HepG2 (cell line): Measurements from ENCODE around the gene CCNB1. TPM values are rescaled to one million over a fixed set of nuclear protein-coding genes. Genes with fewer than 3 reads are reported as not detected.

Source experiments
- CC2D1A ChIP-seq: sonication (generic); formaldehyde crosslinking; IDR thresholded peaks from 2 replicates; pipeline ENCODE4 v1.8.1; 2023; ENCODE audit warnings: mild to moderate bottlenecking, missing genetic modification reagents
- EHMT2 ChIP-seq: fragments of 200-600 bp; sonication (generic); IDR thresholded peaks from 2 replicates; pipeline ENCODE4 v1.7.0; 2017; ENCODE audit warnings: antibody characterized with exemption, low read depth, low read length, borderline replicate concordance
- SMAD9 ChIP-seq: sonication (generic); formaldehyde crosslinking; IDR thresholded peaks from 2 replicates; pipeline ENCODE4 v1.5.1; 2020; ENCODE audit warnings: mild to moderate bottlenecking, missing genetic modification reagents
- ZBTB7A ChIP-seq: sonication (generic); formaldehyde crosslinking; IDR thresholded peaks from 2 replicates; pipeline ENCODE4 v1.8.0; 2022; ENCODE audit warnings: mild to moderate bottlenecking, missing genetic modification reagents
- ZKSCAN8 ChIP-seq: IDR thresholded peaks from 2 replicates; pipeline ENCODE4 v1.6.1; 2016; ENCODE audit warnings: borderline replicate concordance, missing genetic modification reagents, missing compliant biosample characterization
- ZNF274 ChIP-seq: sonication (generic); formaldehyde crosslinking; IDR thresholded peaks from 2 replicates; pipeline ENCODE4 v1.5.1; 2020; ENCODE audit warnings: mild to moderate bottlenecking, missing genetic modification reagents
- ZNF460 ChIP-seq: sonication (generic); formaldehyde crosslinking; IDR thresholded peaks from 2 replicates; pipeline ENCODE4 v1.5.1; 2020; ENCODE audit warnings: missing genetic modification reagents, mild to moderate bottlenecking, borderline replicate concordance
- ZNF496 ChIP-seq: sonication (generic); formaldehyde crosslinking; IDR thresholded peaks from 2 replicates; pipeline ENCODE4 v1.8.1; 2023; ENCODE audit warnings: mild to moderate bottlenecking, moderate library complexity, missing genetic modification reagents; ENCODE audit not compliant: insufficient replicate concordance
- ZNF724P ChIP-seq: sonication (generic); formaldehyde crosslinking; IDR thresholded peaks from 2 replicates; pipeline ENCODE4 v1.8.0; 2022; ENCODE audit warnings: missing genetic modification reagents, borderline replicate concordance
- polyA plus RNA-seq, 8 experiments: library from polyadenylated mRNA; depleted of rRNA in 3 of 8; stranded (reverse) in 7 of 8; unstranded in 1 of 8; fragments of >200 nt; fragmentation: Illumina TruSeq in 4 of 8; extraction: Trizol in 4 of 8; gene quantifications; 2 replicates each; pipeline versions ENCODE4 v1.2.1 to v1.2.3, GENCODE V29; 2011 to 2016; ENCODE audit warnings: low read depth in 4 of 8, missing spikeins in 1 of 8, mixed read lengths in 1 of 8; ENCODE audit not compliant: insufficient read depth in 1 of 8
- total RNA-seq, 5 experiments: library from RNA; depleted of rRNA; stranded (reverse); fragments of >200 nt; fragmentation: Illumina TruSeq; extraction: Trizol; gene quantifications; 2 replicates each; pipeline ENCODE4 v1.2.3, GENCODE V29; 2016; ENCODE audit warnings: low read depth in 1 of 5
- TF ChIP-seq, protein P1 (sequence below): sonication (generic); formaldehyde crosslinking; conservative IDR thresholded peaks from 2 replicates; pipeline ENCODE4 v1.8.0; 2022; ENCODE audit warnings: missing genetic modification reagents
- TF ChIP-seq, protein P2 (sequence below): sonication (generic); formaldehyde crosslinking; conservative IDR thresholded peaks from 2 replicates; pipeline ENCODE4 v1.4.0; 2020; ENCODE audit warnings: missing genetic modification reagents
- TF ChIP-seq, protein P3 (sequence below): IDR thresholded peaks from 2 replicates; pipeline ENCODE4 v1.6.1; 2016; ENCODE audit warnings: missing biosample characterization, missing genetic modification reagents, low read depth
- TF ChIP-seq, protein P4 (sequence below): sonication (generic); formaldehyde crosslinking; IDR thresholded peaks from 2 replicates; pipeline ENCODE4 v1.4.0; 2020; ENCODE audit warnings: low read depth, mild to moderate bottlenecking, missing genetic modification reagents

CCNB1 gene
- total and polyA plus RNA-seq, 2 of the 13 experiments (the other 11 are each of a cell fraction or from before 2014, with no cell fraction given), result 82.3 to 316 TPM

DNA sequence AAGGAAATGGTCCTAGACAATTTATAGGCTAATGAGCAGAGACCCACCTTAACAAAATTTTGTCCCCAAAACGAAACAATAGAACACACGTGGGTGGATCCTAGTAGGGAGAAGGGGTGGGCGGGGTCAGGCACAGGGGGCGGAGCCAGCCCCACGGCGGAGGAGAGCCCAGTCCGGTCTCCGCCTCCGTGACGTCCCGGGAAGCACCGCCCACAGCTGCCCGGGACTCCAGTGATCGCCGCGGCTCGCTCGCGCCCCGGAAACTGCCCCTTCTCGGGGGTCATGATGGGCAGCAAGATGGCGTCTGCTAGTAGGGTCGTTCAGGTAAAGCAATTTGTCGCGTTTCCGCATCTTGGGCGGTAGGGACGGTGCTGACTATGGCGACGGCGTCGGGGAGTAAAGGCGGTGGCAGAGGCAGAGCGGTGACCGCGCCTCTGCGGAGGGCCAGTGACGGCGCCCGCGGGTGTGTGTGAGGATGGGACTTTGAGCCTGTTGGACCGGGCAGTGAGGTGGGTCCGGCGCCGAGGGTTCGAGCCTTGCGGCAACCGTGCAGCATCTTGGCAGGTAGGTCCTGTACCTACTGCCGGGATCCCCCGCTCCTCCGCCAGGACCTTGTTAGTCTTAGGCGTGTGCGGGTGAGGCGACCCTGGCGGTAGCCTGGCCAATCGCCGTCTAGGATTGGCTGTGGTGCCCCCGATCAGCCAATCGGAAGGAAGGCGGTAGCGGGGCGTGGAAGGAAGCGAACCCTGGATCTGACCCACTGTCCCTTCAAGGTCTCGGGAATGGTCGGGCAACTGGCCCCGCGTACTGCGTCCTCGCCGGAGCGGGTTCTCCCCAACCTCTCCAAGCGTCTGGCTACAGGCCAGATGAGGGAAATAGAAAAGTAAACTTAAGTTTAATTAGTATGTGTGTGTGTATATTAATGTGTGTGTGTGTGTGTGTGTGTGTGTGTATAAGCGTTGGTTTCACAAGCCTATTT is 50.9 kb downstream of the CCNB1 start (continued):
- TF ChIP-seq, protein P1, sequence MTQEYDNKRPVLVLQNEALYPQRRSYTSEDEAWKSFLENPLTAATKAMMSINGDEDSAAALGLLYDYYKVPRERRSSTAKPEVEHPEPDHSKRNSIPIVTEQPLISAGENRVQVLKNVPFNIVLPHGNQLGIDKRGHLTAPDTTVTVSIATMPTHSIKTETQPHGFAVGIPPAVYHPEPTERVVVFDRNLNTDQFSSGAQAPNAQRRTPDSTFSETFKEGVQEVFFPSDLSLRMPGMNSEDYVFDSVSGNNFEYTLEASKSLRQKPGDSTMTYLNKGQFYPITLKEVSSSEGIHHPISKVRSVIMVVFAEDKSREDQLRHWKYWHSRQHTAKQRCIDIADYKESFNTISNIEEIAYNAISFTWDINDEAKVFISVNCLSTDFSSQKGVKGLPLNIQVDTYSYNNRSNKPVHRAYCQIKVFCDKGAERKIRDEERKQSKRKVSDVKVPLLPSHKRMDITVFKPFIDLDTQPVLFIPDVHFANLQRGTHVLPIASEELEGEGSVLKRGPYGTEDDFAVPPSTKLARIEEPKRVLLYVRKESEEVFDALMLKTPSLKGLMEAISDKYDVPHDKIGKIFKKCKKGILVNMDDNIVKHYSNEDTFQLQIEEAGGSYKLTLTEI, result no peak
- TF ChIP-seq, protein P2, sequence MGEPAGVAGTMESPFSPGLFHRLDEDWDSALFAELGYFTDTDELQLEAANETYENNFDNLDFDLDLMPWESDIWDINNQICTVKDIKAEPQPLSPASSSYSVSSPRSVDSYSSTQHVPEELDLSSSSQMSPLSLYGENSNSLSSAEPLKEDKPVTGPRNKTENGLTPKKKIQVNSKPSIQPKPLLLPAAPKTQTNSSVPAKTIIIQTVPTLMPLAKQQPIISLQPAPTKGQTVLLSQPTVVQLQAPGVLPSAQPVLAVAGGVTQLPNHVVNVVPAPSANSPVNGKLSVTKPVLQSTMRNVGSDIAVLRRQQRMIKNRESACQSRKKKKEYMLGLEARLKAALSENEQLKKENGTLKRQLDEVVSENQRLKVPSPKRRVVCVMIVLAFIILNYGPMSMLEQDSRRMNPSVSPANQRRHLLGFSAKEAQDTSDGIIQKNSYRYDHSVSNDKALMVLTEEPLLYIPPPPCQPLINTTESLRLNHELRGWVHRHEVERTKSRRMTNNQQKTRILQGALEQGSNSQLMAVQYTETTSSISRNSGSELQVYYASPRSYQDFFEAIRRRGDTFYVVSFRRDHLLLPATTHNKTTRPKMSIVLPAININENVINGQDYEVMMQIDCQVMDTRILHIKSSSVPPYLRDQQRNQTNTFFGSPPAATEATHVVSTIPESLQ (CRISPR knock-in tag), result peak; percentile 72; the same call in 1 of the 2 replicates
- no peak for TF ChIP-seq CC2D1A (CRISPR knock-in tag)
- TF ChIP-seq ZNF724P (CRISPR knock-in tag), result peak; percentile 30; the same call in 1 of the 2 replicates
- TF ChIP-seq, protein P3, sequence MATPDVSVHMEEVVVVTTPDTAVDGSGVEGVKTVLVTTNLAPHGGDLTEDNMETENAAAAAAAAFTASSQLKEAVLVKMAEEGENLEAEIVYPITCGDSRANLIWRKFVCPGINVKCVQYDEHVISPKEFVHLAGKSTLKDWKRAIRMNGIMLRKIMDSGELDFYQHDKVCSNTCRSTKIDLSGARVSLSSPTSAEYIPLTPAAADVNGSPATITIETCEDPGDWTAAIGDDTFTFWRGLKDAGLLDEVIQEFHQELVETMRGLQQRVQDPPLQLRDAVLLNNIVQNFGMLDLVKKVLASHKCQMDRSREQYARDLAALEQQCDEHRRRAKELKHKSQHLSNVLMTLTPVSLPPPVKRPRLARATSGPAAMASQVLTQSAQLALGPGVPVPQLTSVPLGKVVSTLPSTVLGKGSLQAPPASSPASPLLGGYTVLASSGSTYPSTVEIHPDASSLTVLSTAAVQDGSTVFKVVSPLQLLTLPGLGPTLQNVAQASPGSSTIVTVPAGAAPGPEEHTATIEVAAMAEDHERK (CRISPR knock-in tag), result no peak
- TF ChIP-seq ZNF496, result no peak
- TF ChIP-seq, protein P4, sequence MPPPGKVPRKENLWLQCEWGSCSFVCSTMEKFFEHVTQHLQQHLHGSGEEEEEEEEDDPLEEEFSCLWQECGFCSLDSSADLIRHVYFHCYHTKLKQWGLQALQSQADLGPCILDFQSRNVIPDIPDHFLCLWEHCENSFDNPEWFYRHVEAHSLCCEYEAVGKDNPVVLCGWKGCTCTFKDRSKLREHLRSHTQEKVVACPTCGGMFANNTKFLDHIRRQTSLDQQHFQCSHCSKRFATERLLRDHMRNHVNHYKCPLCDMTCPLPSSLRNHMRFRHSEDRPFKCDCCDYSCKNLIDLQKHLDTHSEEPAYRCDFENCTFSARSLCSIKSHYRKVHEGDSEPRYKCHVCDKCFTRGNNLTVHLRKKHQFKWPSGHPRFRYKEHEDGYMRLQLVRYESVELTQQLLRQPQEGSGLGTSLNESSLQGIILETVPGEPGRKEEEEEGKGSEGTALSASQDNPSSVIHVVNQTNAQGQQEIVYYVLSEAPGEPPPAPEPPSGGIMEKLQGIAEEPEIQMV (CRISPR knock-in tag), result 0 out of 2 replicates have a peak, but pooled peaks have one; percentile 32
- TF ChIP-seq ZNF274 (CRISPR knock-in tag), result peak; percentile 76; the same call in 1 of the 2 replicates
- TF ChIP-seq EHMT2, result no peak
- no peak for TF ChIP-seq ZKSCAN8 (CRISPR knock-in tag)
- peak; percentile 78; the same call in 1 of the 2 replicates for TF ChIP-seq ZBTB7A
- TF ChIP-seq ZNF460 (CRISPR knock-in tag), result no peak; the same call in 1 of the 2 replicates
- no peak for TF ChIP-seq SMAD9 (CRISPR knock-in tag)
